Peyer's patch (tissue), 4 donors: ENCODE data around the gene KLF5. TPM values are rescaled to one million over a fixed set of nuclear protein-coding genes. Genes with fewer than 3 reads are reported as not detected.

ENCODE experiments used
- DNase-seq, 3 donors: peaks; one replicate each; pipeline ENCODE4 v3.0.0-alpha.2; 2017 to 2019
- H3K27ac ChIP-seq, 4 donors: fragments of 200-600 bp; sonication (generic); one replicate each; pipeline ENCODE4 v1.5.1; 2016 to 2019
- H3K27me3 ChIP-seq, 2 donors: fragments of 200-600 bp; sonication (generic); one replicate each; pipeline ENCODE4 v1.5.1; 2019
- H3K36me3 ChIP-seq, 3 donors: fragments of 200-600 bp; sonication (generic); one replicate each; pipeline ENCODE4 v1.5.1; 2016 to 2019
- H3K4me1 ChIP-seq, 4 donors: fragments of 200-600 bp; sonication (generic); one replicate each; pipeline ENCODE4 v1.5.1; 2016 to 2019
- H3K4me3 ChIP-seq, 4 donors: fragments of 200-600 bp; sonication (generic); 1 replicate in 3 of 4; 2 replicates in 1 of 4; pipeline ENCODE4 v1.5.1; 2016 to 2019; ENCODE audit warnings: mild to moderate bottlenecking in 1 of 4
- H3K9me3 ChIP-seq, 4 donors: fragments of 200-600 bp; sonication (generic); one replicate each; pipeline ENCODE4 v1.5.1; 2016 to 2019; ENCODE audit warnings: mild to moderate bottlenecking in 1 of 4
- POLR2A ChIP-seq, 2 donors: fragments of 450-650 bp; IDR thresholded peaks; one replicate each; pipeline ENCODE4 v1.5.1; 2017; ENCODE audit warnings: antibody characterized with exemption in 2 of 2, mild to moderate bottlenecking in 2 of 2, moderate library complexity in 2 of 2
- small RNA-seq, 2 donors: library from RNA; depleted of rRNA; stranded (forward); fragments of <200 nt; gene quantifications; one replicate each; pipeline ENCODE3, GENCODE V24; 2016
- total RNA-seq, 4 donors: library from RNA; depleted of rRNA; stranded (reverse); fragments of >200 nt; gene quantifications; one replicate each; pipeline ENCODE4 v1.1.0, GENCODE V29; 2016
- TF ChIP-seq, protein P1 (sequence below), 6 experiments: fragments of 450-650 bp in 4 of 6; fragments of 200-600 bp in 2 of 6; sonication (generic) in 1 of 6; IDR thresholded peaks; one replicate each; pipeline ENCODE4 v1.5.1; 2017 to 2019; ENCODE audit warnings: antibody characterized with exemption in 6 of 6, mild to moderate bottlenecking in 3 of 6, moderate library complexity in 1 of 6

The KLF5 gene
- total RNA-seq, 4 donors from 2014 or later, result 70.1 to 250 (median 209) TPM

DNA sequence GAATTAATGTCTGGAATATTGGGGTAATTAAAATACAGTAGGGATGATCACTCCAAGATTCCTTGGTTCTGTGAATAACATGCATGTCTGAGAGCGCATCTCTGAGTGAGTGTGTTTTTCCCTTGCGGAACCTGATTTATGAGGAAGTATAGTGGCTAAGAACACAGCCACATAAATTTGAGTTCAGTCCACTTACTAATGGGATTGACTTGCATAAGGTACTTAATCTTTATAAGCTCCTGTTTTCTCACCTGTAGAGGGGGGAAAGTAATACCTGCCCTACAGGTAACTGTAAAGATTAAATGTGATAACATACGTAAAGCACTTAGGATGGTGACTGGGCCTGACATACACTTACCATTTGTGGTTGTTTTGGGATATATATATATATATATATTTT is 60.8 kb downstream of the KLF5 start:
- no peak overlapping the region for H3K4me3 ChIP-seq
- TF ChIP-seq, protein P1, sequence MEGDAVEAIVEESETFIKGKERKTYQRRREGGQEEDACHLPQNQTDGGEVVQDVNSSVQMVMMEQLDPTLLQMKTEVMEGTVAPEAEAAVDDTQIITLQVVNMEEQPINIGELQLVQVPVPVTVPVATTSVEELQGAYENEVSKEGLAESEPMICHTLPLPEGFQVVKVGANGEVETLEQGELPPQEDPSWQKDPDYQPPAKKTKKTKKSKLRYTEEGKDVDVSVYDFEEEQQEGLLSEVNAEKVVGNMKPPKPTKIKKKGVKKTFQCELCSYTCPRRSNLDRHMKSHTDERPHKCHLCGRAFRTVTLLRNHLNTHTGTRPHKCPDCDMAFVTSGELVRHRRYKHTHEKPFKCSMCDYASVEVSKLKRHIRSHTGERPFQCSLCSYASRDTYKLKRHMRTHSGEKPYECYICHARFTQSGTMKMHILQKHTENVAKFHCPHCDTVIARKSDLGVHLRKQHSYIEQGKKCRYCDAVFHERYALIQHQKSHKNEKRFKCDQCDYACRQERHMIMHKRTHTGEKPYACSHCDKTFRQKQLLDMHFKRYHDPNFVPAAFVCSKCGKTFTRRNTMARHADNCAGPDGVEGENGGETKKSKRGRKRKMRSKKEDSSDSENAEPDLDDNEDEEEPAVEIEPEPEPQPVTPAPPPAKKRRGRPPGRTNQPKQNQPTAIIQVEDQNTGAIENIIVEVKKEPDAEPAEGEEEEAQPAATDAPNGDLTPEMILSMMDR (IDR thresholded peaks at IDR 0.05), result no peak
- no peak for TF ChIP-seq POLR2A (IDR thresholded peaks at IDR 0.05)
- H3K36me3 ChIP-seq, result no peaks in the 10 kb centered on the region
- H3K27me3 ChIP-seq, result no peaks in the 10 kb centered on the region
- H3K27ac ChIP-seq, result no peak overlapping the region
- H3K9me3 ChIP-seq, result no peaks in the 10 kb centered on the region
- DNase-seq, result no peak
- H3K4me1 ChIP-seq, result no peaks in the 10 kb centered on the region

Small RNAs within 50 kb of the gene (small RNA-seq; reads per million reads assigned to genes)
- gene RNU6-66P, result 0 reads per million in 2 donors
